Stimulated activated CD8-positive, alpha-beta memory T cell treated with anti-CD3 and anti-CD28 coated beads, Interleukin-7, amount 100 ng/mL, for 24 hours (primary cell): ENCODE measurements around the gene ASCL4.
"Not testable (repeated sequence)": the region's sequence is repeated elsewhere in the genome, so short reads cannot be mapped to it uniquely, and the experiment has no call there.

Experiments used
- DNase-seq: peaks from one replicate; pipeline ENCODE4 v3.0.0-alpha.2; 2020; ENCODE audit warnings: low read depth

Gene ASCL4

DNA sequence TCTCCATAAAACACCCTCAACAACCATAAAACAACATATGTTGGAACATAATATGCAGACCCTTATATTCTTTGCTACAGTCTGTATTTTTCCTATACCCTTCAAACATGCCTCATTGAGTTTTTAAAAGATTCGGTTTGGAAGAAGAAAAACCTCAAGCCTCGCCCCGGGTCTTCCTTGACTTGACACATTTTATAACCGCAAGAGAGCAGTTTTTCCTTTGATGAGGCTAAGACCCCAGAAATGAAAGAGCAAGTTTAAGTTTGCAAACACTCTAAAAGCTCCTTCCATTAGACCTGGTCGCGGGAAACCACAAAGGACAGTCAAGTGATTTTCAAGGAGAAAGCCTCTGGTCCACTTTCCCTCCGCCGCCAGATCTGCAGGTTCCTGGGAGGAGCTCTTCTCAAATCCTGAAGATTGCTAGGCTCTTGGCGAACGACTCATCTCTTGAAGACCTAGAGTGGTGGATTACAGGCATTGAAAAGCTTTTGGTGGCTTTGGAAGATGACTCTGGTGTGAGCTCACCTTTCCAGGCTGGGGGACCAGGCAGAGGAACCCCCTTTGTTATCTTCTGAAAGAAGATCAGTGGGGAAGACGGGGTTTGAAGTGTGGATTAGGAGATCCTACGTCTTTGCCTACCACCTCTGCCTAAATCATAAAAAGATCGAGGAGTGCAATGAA, at the start of gene ASCL4:
TSS of gene ASCL4 (plus strand) at position 356 of the 681 bp plus-strand sequence. CDS start 515 bp downstream, outside the sequence.
- DNase-seq = no peak

GRCh38 chr12:107727327-107727726, 47.2 kb upstream of the ASCL4 start:
- not testable (repeated sequence) for DNase-seq

DNA sequence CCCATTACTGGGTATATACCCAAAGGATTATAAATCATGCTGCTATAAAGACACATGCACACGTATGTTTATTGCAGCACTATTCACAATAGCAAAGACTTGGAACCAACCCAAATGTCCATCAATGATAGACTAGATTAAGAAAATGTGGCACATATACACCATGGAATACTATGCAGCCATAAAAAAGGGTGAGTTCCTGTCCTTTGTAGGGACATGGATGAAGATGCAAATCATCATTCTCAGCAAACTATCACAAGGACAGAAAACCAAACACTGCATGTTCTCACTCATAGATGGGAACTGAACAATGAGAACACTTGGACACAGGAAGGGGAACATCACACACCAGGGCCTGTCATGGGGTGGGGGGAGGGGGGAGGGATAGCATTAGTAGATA, 46.8 kb upstream of the ASCL4 start:
- not testable (repeated sequence) for DNase-seq

GRCh38 chr12:107730618-107731341, 43.7 kb upstream of the ASCL4 start:
- no peak for DNase-seq

GRCh38 chr12:107731366-107731765, 43.1 kb upstream of the ASCL4 start:
- DNase-seq = no peak

DNA sequence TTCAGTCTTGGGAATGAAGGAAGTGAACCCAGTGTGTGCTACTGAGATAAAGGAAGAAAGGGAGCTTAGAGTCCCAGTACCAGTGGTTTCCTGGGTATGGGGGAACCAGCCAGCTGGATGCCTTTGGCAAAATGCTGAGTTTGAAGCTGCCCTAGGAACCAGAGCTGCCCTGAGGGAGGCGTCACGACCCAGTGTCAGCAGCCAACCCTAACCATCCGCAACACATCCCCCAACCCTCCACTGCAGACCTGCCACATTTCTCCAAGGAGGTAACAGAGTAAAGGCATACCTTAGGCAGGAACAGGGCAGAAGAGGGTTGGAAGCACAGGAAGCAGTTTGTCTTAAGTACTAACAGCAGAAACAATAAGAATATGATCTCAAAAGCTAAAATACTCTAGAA, 42.1 kb upstream of the ASCL4 start:
- no peak for DNase-seq

- no peak for DNase-seq
Observed at GRCh38 chr12:107734139-107734538, 40.4 kb upstream of the ASCL4 start.

GRCh38 chr12:107735763-107736162, 38.7 kb upstream of the ASCL4 start:
- no peak for DNase-seq

DNA sequence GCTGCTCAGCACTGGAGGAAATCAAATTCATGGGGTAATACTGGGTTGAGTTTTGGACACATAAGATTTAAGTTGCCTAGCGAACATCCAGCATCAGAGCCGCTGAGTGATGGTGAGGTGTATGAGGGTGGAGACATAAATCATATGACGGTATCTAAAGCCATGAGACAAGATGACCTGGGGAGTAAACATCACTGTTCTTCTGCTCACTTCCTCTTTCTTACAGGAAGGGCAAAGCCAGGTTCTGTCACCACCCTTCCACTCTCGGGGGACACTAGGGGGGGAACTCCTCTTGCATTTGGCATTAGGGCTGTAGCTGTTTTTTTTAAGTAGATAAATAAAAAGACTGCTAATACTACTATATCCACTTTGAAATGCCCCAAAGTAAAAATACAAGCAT, 37.6 kb upstream of the ASCL4 start:
- no peak for DNase-seq

DNA sequence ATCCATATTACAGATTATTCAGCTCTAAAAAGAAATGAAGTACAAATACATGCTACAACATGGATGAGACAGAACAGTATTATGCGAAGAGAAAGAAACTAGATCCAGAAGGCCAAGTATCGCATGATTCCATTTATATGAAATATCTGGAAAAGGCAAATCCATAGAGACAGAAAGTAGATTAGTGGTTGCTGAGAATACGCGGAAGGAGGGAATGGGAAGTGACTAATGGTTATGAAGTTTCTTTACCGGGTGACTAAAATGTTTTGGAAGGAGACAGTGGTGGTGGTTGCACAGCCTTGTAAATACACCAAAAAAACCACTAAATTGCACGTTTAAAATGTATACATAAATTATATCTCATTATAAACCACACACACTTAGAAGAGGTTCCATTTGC, 26.0 kb upstream of the ASCL4 start:
- no peak for DNase-seq

GRCh38 chr12:107749083-107749482, 25.4 kb upstream of the ASCL4 start:
- DNase-seq = no peak

DNA sequence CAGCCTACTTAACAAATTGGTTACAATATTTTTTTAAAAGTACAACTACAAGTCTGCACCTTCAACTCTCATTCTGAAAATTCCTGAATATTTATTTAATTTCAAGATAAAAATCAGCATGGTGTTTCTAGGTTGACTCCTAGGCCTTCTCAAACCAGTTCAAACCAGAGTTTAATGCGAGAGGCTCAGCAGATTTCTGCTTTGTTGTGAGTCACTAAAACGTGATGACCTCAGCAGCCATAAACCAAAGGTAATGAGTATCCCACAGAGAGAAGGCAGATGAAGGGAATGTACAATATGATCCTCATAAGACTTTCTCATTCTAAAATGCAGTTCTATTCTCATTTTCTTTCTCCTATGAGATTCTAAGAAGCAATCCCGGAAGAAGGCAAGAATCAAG, 15.1 kb upstream of the ASCL4 start:
- no peak for DNase-seq

GRCh38 chr12:107760207-107760808, 14.2 kb upstream of the ASCL4 start:
- no peak for DNase-seq

- DNase-seq = peak; percentile 75
Observed at GRCh38 chr12:107760809-107761501, 13.5 kb upstream of the ASCL4 start, which contains the start of gene PRDM4. Gene PRDM4 (minus strand): TSS chr12:107761137. CDS start chr12:107760515, 622 bp downstream.

GRCh38 chr12:107761502-107761904, 13.0 kb upstream of the ASCL4 start:
- DNase-seq = no peak

DNA sequence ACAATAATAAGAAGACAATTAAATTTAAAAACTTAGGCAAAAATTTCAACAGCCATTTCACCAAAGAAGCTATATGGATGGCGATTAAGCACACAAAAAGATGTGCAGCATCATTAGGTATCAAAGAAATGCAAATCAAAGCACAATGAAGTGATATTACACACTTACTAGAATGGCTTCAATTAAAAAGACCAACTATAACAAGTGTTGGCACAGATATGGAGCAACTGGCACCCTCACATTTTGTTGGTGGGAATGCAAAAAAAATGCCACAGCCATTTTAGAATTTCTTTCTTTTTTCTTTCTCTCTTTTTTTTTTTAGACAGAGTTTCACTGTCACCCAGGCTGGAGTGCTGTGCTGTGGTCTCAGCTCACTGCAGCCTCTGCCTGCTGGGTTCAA, 11.6 kb upstream of the ASCL4 start:
- DNase-seq = no peak

- DNase-seq = no peak
Observed at GRCh38 chr12:107764626-107765025, 9.9 kb upstream of the ASCL4 start.

- DNase-seq = no peak
Observed at GRCh38 chr12:107765316-107765715, 9.2 kb upstream of the ASCL4 start.

- no peak for DNase-seq
Observed at GRCh38 chr12:107767466-107767865, 7.0 kb upstream of the ASCL4 start.

- no peak for DNase-seq
Observed at GRCh38 chr12:107775093-107775721, 703 bp downstream of the ASCL4 start.

GRCh38 chr12:107776171-107776570, 1.7 kb downstream of the ASCL4 start:
- no peak for DNase-seq

DNA sequence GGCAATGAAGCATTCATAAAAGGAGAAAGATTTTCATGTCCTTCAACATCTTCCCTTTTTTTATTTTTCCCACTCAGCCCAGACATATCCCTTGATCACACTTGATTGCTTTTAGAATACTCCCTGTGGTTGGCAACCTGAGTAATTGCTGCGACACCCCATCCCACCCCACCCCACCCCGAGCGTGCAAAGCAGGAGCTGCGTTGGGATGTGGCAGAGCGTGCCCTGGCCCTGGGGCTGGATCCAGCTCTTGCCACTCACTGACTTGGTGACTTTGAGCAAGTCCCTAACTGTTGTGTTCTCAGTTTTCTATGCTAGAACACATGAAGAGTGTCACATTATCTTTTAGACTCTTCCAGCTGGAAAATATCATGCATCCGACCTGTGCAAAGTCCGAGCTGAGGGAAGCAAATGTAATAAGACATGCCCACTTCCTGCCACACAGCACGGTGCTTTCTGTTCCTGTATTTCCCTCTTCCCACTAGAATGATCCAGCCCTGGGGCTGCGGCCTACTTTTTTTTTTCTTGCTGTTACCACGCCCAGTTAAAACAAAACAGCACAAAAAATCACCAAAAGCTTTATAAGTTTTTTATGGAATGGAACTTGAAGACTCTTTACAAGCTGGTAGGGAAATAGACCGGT, 4.0 kb downstream of the ASCL4 start:
- no peak for DNase-seq
